Muscle of leg (tissue), 11 donors: ENCODE measurements around the gene NCKAP5. TPM values are rescaled to one million over a fixed set of nuclear protein-coding genes. Genes with fewer than 3 reads are reported as not detected.

Experiments used
- DNase-seq: peaks from one replicate; pipeline ENCODE4 v3.0.0; 2013
- H3K27ac ChIP-seq: one replicate; pipeline ENCODE4 v1.5.1; 2013; ENCODE audit warnings: mild to moderate bottlenecking, low read length, control low read depth
- H3K27me3 ChIP-seq: one replicate; pipeline ENCODE4 v1.6.1; 2013; ENCODE audit warnings: low read length; ENCODE audit not compliant: control insufficient read depth, insufficient read depth
- H3K36me3 ChIP-seq: one replicate; pipeline ENCODE4 v1.6.1; 2013; ENCODE audit warnings: low read length; ENCODE audit not compliant: control insufficient read depth, insufficient read depth
- H3K4me1 ChIP-seq: one replicate; pipeline ENCODE4 v1.6.1; 2013; ENCODE audit warnings: low read length; ENCODE audit not compliant: control insufficient read depth, insufficient read depth
- H3K4me3 ChIP-seq: one replicate; pipeline ENCODE4 v1.5.1; 2013; ENCODE audit warnings: low read length, control low read depth
- H3K9me3 ChIP-seq: replicated peaks from 2 replicates; pipeline ENCODE4 v1.6.1; 2013; ENCODE audit warnings: low read depth, low read length; ENCODE audit not compliant: control insufficient read depth
- WGBS: methylation state at CpG from one replicate; pipeline ENCODE4 v1.1.5; 2013; ENCODE audit warnings: missing lambda C conversion rate; ENCODE audit not compliant: insufficient coverage; 5-methylcytosine and 5-hydroxymethylcytosine counted together
- polyA plus RNA-seq, 8 donors: library from polyadenylated mRNA; unstranded; fragments of 120-200 nt; gene quantifications; one replicate each; pipeline versions ENCODE4 v1.2.1 to v1.2.3, GENCODE V29; 2013; ENCODE audit warnings: inconsistent platforms in 1 of 8, low replicate concordance in 1 of 8; ENCODE audit not compliant: insufficient read length in 8 of 8, insufficient read depth in 1 of 8
- total RNA-seq: library from RNA; stranded (reverse); fragments of 120-200 nt; gene quantifications from one replicate; pipeline ENCODE4 v1.2.4, GENCODE V29; 2013

The NCKAP5 gene
- total and polyA plus RNA-seq, 9 donors: 3.7 to 8.9 (median 5.0) TPM

DNA sequence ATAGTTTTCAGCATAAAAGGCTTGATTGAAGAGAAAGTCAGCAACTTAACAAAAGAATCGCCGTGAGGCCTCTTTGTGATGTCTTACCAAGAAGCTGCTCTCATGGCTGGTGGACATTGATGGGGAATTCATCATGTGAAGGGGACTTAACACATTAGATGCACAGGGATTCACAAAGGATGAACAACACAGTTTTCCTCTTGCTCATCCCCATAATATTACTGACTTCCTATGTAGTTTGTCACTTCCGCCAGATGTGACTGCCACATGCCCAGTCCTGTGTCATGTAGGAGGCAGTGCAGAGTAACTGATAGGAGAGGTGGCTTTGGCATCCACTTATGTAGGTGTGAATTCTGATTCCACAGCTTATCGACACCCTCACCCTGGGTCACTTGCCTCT lies 665.6 kb downstream of the NCKAP5 start:
- H3K27me3 ChIP-seq: no peaks in the 10 kb centered on the region
- no CpG with 5 or more reads among the region's 4 CpGs for WGBS

DNA sequence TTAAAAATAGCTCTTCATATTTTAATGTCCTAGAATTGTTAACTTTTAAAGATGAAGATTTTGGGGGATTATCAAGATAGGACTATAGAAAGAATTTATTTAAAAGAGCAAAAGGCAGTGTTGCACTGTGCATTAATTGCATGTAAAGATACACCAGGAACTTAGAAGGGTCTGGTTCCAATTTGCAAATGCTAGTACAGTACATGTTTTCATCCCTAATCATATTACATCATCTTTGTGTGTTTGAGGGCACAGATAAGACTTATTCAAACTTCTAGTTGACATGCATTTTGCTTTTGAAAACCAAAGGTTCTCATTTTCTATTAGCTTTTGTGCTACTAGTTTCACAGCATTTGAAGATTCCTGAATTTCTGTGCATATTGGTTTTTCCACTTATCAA lies 666.6 kb downstream of the NCKAP5 start:
- no peaks in the 10 kb centered on the region for H3K27me3 ChIP-seq
- no peaks in the 10 kb centered on the region for H3K9me3 ChIP-seq
- no peak for DNase-seq
- H3K4me1 ChIP-seq: no peaks in the 10 kb centered on the region
- H3K36me3 ChIP-seq: no peaks in the 10 kb centered on the region
- H3K27ac ChIP-seq: no peak overlapping the region
- no peak overlapping the region for H3K4me3 ChIP-seq

More for the DNA sequence above, 665.6 kb downstream of the NCKAP5 start:
- Histone ChIP-seq H3K4me3 (no peak overlapping the region), H3K36me3 (no peaks in the 10 kb centered on the region), H3K27ac (no peak overlapping the region), H3K4me1 (no peaks in the 10 kb centered on the region), H3K9me3 (no peaks in the 10 kb centered on the region)
- DNase-seq: no peak

DNA sequence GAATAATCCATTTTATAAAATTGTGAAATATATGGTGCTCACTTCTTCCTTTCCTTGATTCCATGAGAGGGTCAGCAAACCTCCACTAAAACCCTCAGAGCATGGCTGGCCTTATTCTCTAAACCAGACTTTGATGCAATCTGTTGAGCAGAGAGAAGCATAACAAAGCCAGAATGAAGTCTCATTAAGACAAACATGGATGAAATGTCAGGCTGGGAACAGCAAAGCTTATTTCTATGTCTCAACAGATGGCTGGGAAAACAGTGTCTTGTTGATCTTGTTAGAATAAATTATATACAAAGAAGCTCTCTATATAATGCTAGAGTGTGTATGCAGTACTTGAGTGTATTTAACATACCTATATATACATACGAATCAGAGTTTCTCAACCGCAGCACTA lies 671.2 kb downstream of the NCKAP5 start:
- Histone ChIP-seq H3K9me3 (no peaks in the 10 kb centered on the region), H3K36me3 (no peaks in the 10 kb centered on the region), H3K4me1 (no peaks in the 10 kb centered on the region), H3K27ac (no peak overlapping the region), H3K27me3 (no peaks in the 10 kb centered on the region), H3K4me3 (no peak overlapping the region)
- no CpG with 5 or more reads among the region's 2 CpGs for WGBS
- no peak for DNase-seq

DNA sequence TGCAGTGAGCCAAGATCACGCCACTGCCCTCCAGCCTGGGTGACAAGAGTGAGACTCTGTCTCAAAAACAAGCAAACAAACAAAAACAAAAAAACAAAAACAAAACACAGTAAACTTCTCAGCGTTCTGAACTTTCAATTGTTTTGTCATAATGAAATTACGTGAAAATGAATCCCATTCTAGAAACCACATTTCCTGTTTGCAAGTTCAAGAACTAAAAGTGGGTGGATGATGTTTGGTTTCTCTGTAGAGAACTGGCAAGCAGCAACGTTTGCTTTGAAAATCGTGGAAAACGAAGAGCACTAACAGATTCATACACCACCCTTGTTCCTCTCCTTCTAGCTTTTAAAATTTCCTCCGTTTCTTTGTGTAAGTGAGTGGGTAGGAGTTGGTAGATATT lies 672.2 kb downstream of the NCKAP5 start:
- no peaks in the 10 kb centered on the region for H3K9me3 ChIP-seq
- no peaks in the 10 kb centered on the region for H3K4me1 ChIP-seq
- H3K27ac ChIP-seq: no peak overlapping the region
- WGBS: no CpG with 5 or more reads among the region's 7 CpGs
- H3K36me3 ChIP-seq: no peaks in the 10 kb centered on the region
- DNase-seq: peak; percentile 48
- no peaks in the 10 kb centered on the region for H3K27me3 ChIP-seq
- no peak overlapping the region for H3K4me3 ChIP-seq

DNA sequence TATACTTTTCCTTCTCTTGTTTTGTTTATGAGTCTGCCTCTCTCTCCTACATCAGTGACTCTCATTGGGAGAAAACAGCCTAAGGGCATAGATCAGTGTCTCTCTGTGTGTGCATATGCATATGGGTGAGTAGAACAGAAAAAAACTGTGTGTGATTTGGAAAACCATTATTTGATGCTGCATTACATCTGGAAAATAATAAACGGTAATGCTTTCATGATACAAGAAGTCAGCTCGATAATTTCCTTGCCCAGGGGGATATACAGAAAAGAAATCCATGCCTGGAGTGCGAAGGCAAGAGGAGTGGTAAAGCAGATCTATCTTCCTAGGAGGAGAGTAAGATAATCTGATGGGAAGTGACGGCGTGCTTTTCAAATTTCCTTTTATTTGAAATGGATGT lies 676.8 kb downstream of the NCKAP5 start:
- H3K4me1 ChIP-seq: no peaks in the 10 kb centered on the region
- WGBS: 68% methylated on average over 5 of the region's 5 CpGs
- no peak for DNase-seq
- H3K27me3 ChIP-seq: no peaks in the 10 kb centered on the region
- no peak overlapping the region for H3K4me3 ChIP-seq
- no peak overlapping the region for H3K27ac ChIP-seq
- H3K9me3 ChIP-seq: no peaks in the 10 kb centered on the region
- H3K36me3 ChIP-seq: no peaks in the 10 kb centered on the region

DNA sequence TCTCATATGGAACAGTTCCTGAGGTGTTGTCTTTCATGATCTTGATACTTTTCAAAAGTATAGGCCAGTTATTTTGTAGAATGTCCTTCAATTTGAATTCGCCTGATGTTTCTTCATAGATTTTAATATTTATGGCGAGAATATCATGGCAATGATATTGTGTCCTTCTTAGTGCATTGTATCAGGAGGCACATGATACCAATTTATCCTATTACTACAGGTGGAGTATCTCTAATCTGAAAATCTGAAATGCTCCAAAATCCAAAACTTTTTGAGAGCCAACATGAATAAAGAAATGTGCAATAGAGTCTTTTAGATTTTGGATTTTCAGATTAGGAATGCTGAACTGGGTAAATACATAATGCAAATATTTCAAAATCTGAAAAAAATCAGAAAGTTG lies 681.7 kb downstream of the NCKAP5 start:
- Histone ChIP-seq H3K4me3 (no peak overlapping the region), H3K9me3 (no peaks in the 10 kb centered on the region), H3K4me1 (no peaks in the 10 kb centered on the region), H3K27me3 (no peaks in the 10 kb centered on the region), H3K36me3 (no peaks in the 10 kb centered on the region), H3K27ac (no peak overlapping the region)
- DNase-seq: no peak
- WGBS: no CpG with 5 or more reads among the region's 2 CpGs

DNA sequence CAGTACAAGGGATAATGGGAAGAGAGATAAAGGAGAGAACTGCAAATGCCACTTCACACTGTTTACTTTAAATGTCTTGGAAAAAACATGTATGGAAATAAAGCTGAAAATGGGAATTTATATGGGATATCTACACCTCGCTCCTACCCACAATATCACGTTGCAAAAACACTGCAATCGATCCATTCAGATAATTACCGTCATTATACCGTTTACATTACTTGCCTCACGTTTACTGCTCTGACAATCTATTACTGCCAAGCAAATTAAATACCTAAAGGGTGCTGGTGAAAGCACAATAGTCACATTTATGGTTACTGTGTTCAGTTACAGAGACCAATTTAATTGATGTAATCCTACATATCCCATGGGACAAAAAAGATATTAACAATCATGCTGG lies 683.6 kb downstream of the NCKAP5 start:
- Histone ChIP-seq H3K27me3 (no peaks in the 10 kb centered on the region), H3K9me3 (no peaks in the 10 kb centered on the region), H3K27ac (no peak overlapping the region), H3K4me1 (no peaks in the 10 kb centered on the region), H3K36me3 (no peaks in the 10 kb centered on the region), H3K4me3 (no peak overlapping the region)
- no CpG with 5 or more reads among the region's 6 CpGs for WGBS
- no peak for DNase-seq

DNA sequence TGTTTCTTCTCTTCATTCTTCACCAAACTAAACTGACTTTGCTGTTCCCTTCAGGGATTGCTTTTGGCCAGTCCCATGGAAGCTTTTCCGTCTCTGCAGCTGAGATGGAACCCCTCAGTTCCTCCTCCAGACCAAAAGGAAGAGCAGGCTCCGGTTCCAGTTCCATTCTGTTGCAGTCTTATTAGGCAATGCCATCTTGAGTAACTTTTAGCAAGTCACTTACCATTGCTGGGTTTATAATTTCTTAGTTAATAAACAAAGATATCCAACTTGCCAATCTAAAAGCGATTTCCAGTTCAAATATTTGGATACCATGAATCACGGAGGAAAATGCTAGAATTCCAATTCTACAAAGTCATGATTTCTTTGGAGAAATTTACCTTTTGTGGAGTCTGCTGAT lies 684.0 kb downstream of the NCKAP5 start:
- no peak overlapping the region for H3K4me3 ChIP-seq
- H3K27ac ChIP-seq: no peak overlapping the region
- DNase-seq: no peak
- no peaks in the 10 kb centered on the region for H3K27me3 ChIP-seq
- H3K36me3 ChIP-seq: no peaks in the 10 kb centered on the region
- no peaks in the 10 kb centered on the region for H3K9me3 ChIP-seq
- 38% methylated on average over 1 of the region's 4 CpGs for WGBS
- H3K4me1 ChIP-seq: no peaks in the 10 kb centered on the region

DNA sequence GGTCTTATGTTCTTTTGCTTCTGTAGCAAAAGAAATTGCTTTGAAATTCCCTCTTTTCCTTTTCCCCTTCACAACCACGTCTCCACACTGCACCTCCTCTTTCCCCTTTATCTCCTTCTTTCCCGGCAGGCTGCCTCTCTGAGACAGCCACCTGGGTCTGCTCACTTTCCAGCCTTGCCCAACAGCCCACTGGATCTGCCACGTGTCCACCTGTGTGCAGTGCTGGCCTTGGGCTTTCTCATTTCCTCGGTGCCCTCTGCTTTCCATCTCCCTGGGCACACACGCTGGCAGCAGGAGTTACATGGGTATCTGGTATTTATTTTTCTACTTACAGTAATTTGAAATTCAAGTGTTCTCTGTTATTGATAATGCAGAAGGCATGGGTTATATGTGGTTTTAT lies 684.8 kb downstream of the NCKAP5 start:
- DNase-seq: no peak
- H3K27me3 ChIP-seq: no peaks in the 10 kb centered on the region
- H3K4me1 ChIP-seq: no peaks in the 10 kb centered on the region
- no peak overlapping the region for H3K27ac ChIP-seq
- H3K36me3 ChIP-seq: no peaks in the 10 kb centered on the region
- no peak overlapping the region for H3K4me3 ChIP-seq
- 76% methylated on average over 4 of the region's 5 CpGs for WGBS
- H3K9me3 ChIP-seq: no peaks in the 10 kb centered on the region

DNA sequence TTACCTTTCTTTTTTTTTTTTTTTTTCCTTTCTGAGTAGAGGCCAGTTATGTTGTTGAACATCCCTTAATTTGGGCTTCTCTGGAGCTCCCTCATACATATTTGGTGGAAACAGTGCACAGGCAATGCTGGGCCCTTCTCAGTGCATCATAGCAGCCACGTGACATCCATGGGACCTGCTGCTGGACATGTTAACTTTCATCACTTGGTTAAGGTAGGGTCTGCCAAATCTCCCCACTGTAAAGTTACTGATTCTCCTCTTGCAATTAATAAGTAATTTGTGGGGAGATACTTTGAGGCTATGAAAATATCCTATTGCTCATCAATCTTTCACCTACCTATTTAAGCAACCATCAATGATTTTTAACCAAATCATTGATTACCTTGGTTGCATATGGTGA lies 686.7 kb downstream of the NCKAP5 start:
- H3K27me3 ChIP-seq: no peaks in the 10 kb centered on the region
- no peaks in the 10 kb centered on the region for H3K9me3 ChIP-seq
- DNase-seq: no peak
- no peak overlapping the region for H3K27ac ChIP-seq
- H3K4me3 ChIP-seq: no peak overlapping the region
- H3K4me1 ChIP-seq: no peaks in the 10 kb centered on the region
- no peaks in the 10 kb centered on the region for H3K36me3 ChIP-seq
- no CpG with 5 or more reads among the region's 1 CpG for WGBS

DNA sequence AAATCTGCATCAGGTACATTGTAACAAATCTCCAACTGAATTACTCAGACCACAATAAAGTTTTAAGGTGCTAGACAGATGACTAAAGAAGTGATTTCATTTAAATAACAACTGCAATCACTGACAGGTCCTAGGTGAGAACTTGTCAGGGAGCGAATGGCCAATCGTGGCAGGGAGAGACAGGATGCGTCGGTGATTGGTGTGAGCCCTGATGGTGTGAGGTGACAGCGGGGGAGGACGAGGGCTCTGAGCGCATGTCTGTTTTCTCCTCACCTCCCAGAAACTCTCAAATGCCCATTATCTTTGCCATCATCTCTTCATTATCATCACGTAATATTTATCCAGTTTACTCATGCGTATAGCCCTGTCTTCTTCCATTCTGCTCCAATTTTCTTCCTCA lies 690.3 kb downstream of the NCKAP5 start:
- Histone ChIP-seq H3K27ac (no peak overlapping the region), H3K4me3 (no peak overlapping the region), H3K27me3 (no peaks in the 10 kb centered on the region), H3K4me1 (no peaks in the 10 kb centered on the region), H3K36me3 (no peaks in the 10 kb centered on the region), H3K9me3 (no peaks in the 10 kb centered on the region)
- DNase-seq: no peak
- WGBS: 95% methylated on average over 2 of the region's 9 CpGs
